GM19023 (cell line): ENCODE measurements around the gene COX7A1.

Source experiments
- ATAC-seq: cut with Tn5 transposase; IDR thresholded peaks from one replicate; pipeline ENCODE4 v1.9.1; 2021; ENCODE audit warnings: mild to moderate bottlenecking, moderate library complexity; ENCODE audit not compliant: unreplicated experiment

The COX7A1 gene

GRCh38 chr19:36113425-36113824, 38.8 kb downstream of the COX7A1 start:
- ATAC-seq: no peak

- ATAC-seq: no peak
Measured at GRCh38 chr19:36112678-36113077, 39.6 kb downstream of the COX7A1 start.

- no peak for ATAC-seq
Measured at GRCh38 chr19:36111200-36111539, 41.1 kb downstream of the COX7A1 start.

GRCh38 chr19:36110487-36111199, 41.6 kb downstream of the COX7A1 start, which contains the start of gene OVOL3:
Gene OVOL3, plus strand, starts transcription at chr19:36111143. Its CDS starts 60 bp downstream, at chr19:36111203.
- no peak for ATAC-seq

GRCh38 chr19:36108684-36109083, 43.6 kb downstream of the COX7A1 start:
- no peak for ATAC-seq

- ATAC-seq: no peak
Measured at GRCh38 chr19:36106991-36107390, 45.3 kb downstream of the COX7A1 start.

GRCh38 chr19:36106441-36106840, 45.8 kb downstream of the COX7A1 start:
- ATAC-seq: no peak

GRCh38 chr19:36103842-36104552, 48.2 kb downstream of the COX7A1 start:
- no peak for ATAC-seq

- no peak for ATAC-seq
Measured at GRCh38 chr19:36103040-36103626, 49.1 kb downstream of the COX7A1 start.

GRCh38 chr19:36101550-36102327, 50.5 kb downstream of the COX7A1 start:
- no peak for ATAC-seq
